Mesenteric fat pad (tissue), 1 donor: ENCODE results near the gene SFRP4. TPM values are rescaled to one million over a fixed set of nuclear protein-coding genes. Genes with fewer than 3 reads are reported as not detected.
A peak's percentile ranks its signal among the peaks of the same experiment; 100 is the strongest.

Experiments
- DNase-seq: peaks from one replicate; pipeline ENCODE4 v3.0.0-alpha.2; 2020; ENCODE audit warnings: low spot score
- total RNA-seq: library from RNA; stranded (reverse); fragmentation: NEBNext Ultra II Directional; extraction: Animal tissue kit (Norgen Biotek cat#: 25700); gene quantifications from one replicate; pipeline ENCODE4 v1.2.1, GENCODE V29; 2021
- donor health status: DM: yes; HTN: yes; CAD: no.

SFRP4 gene
- total RNA-seq, 1 donor from 2014 or later, result 64.3 TPM

DNA sequence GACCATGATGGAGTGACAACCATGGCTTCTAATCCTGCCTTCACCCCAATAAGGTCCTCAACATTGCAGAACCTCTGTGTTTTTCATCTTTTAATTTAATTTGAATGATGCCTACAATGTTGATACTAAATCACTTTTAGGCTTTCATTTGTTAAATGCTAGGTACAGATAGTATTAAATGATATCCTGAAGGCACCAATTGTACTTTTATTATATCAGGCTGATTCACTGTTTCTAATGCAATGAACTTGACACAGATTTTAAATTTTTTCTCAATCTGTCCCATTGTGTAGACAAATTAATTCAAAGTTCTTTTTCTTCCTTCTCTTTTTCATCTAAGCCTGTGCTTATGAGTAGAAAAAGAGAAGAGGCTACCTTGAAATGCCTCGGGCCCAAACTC lies 9.0 kb upstream of the SFRP4 start:
- no peak for DNase-seq

- no peak for DNase-seq
Observed at GRCh38 chr7:37924491-37925041, 7.9 kb upstream of the SFRP4 start.

DNA sequence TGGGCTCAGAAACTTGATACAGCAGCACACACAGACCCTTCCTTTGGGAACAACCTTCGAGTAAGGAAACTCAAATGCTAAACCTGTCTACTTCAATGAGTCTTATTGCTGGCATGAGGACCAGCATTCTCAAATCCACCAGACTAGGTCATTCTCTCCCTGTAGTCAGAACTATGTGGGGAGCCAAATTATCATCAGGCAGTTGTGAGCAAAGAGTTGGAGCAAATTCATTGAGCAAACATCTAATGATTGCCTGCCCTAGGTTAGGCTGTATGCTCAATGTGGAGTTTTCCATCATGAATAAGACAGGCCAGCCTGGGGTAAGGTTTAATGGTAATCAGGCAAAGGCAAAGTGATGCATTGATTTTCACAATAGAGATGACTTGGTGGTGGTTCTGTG lies 7.4 kb upstream of the SFRP4 start:
- DNase-seq, result no peak

- DNase-seq, result no peak
Observed at GRCh38 chr7:37921876-37922275, 5.3 kb upstream of the SFRP4 start.

GRCh38 chr7:37920849-37921805 lies 4.5 kb upstream of the SFRP4 start:
- peak; percentile 91 for DNase-seq

- DNase-seq, result no peak
Observed at GRCh38 chr7:37920305-37920848, 3.8 kb upstream of the SFRP4 start, which contains the start of gene EPDR1. Gene EPDR1 (plus strand): TSS chr7:37920640. CDS start chr7:37920940, 300 bp downstream.

- no peak for DNase-seq
Observed at GRCh38 chr7:37918526-37918925, 1.9 kb upstream of the SFRP4 start.

GRCh38 chr7:37916017-37916672 lies 472 bp downstream of the SFRP4 start:
- no peak for DNase-seq

DNA sequence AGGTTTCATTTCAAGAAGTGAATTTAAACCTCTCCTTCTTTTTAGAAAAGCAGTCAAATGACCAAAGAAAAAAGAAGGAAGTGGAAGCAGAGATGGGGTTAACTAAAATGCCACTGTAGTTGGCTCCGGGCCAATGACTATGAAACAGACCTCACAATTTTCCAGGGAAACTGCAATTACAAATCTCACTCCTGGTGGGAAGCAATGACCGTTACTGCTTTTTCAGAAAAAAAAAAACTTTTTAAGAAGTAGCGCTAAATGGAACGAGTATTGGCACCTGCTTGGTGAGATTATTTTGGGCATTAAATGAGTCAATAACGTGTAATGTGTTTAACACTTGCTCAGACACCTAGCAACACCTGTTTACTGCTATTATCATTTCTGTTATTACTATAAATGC lies 1.2 kb downstream of the SFRP4 start:
- DNase-seq, result no peak

DNA sequence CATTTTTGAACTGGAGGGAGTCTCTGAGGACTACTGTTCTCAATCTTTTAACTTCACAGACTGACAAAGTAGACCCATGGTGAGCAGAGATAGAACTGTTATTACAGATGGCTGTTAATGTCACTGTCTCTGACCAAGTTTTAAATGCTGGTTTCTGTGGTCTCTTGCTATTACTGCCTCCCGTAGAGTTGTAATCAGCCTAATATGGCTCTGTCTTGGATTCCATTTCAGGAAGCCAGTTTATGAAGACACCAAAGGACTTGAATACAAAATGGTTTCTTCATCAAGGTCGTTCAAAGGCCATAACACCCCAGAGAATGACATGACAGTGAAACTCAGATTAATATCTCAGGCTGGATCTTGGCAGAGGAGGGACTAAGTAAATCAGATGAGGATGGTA lies 3.9 kb downstream of the SFRP4 start:
- DNase-seq, result no peak

DNA sequence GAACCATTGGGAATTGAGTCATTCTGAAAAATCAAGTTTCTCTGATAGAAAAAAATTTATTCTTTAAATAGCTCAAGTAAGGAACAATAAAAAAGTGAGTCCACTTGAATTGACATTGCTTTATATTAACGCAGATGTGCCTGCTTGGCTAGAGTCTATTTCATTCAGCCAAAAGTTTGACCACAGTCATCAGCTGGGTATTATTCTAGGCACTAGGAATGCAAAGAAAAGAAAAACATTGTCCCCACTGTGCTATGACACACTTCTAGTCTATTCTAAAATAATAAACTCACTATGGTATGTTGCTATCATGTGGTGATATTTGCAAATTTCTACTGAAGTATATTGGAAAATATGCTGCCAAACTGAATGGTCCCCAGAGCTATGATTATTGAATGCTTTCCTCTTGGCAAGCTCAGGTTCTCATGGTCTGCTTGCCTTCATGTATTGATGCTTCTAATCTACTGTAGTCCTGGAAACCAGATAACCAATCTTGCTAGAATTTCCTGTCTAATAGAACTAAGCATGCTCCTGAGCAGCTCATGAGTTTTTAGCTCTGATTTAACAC lies 8.3 kb downstream of the SFRP4 start:
- no peak for DNase-seq

DNA sequence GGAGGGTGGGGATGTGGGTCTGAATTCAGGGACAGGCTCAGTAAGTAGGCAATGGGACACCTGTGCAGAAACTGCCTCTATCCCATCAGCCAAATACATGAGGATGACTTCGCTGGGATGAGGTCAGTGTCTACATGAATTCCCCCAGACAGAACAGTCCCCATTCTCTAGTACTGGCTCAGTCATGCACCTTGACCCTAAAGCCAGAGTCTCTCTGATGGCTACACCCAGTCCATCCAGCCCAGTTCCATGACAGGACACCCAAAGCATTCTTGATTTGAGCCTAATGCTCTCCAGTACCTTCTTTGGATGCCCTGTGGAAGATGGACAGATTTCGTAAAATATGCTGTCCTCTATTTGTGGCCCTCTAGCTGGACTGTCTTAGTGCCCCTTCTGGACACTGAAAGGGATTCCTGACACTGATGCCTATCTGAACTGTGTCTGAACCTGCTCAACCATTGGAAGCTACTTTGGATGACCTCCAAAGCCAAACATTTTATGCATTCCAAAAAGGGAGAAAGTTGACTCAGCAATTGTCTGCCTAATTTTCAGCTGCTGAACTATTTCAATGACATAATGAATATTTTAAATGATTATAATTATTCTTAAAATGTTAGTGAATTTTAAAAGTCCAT lies 14.6 kb downstream of the SFRP4 start:
- DNase-seq, result no peak

DNA sequence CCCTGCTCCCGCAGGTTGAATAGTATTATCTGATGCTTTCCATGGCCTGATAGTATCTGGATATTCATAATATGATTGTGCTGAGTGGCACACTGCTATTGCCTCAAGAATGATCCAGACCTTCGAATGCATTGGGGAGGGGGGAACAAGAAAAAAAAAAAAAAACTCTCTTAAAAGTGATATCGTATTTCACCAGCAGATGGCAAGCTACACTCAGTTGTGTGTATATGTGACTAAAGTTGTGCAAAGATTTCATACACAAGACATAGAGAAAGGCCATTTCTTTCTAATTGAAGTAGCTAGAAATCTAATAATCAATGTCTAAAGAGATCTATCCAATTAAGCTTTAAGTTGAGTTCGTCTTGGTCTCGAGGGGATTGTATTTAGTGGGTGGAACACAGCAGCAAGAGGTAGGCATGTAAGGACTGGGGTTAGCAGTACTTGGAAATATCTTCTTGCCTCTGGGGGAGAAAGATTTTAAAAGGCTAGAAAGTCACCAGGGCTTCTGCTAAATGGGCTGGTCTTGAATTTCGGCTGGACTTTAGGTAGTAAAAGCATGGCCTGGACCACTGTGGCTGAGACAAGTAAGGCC lies 15.3 kb downstream of the SFRP4 start:
- DNase-seq, result no peak

- no peak for DNase-seq
Observed at GRCh38 chr7:37899712-37900247, 16.8 kb downstream of the SFRP4 start.

GRCh38 chr7:37894671-37895070 lies 21.9 kb downstream of the SFRP4 start:
- DNase-seq, result no peak

- DNase-seq, result no peak
Observed at GRCh38 chr7:37893359-37893758, 23.3 kb downstream of the SFRP4 start.

DNA sequence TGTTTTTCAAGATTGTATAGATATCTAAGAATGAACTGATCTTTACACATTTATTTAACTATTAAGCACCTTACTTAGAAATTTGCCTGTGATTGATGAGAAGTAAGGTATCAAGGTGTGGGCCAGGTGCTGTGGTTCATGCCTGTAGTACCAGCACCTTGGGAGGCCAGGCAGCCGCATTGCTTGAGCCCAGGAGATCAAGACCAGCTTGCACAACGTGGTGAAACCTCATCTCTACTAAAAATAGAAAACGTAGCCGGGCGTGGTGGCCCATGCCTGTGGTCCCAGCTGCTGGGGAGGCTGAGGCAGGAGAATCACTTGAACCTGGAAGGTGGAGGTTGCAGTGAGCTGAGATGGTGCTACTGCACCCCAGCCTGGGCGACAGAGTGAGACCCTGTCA lies 34.5 kb downstream of the SFRP4 start:
- no peak for DNase-seq
